Mesangial cell (primary cell): ENCODE data around the gene GLRA1. TPM values are rescaled to one million over a fixed set of nuclear protein-coding genes. Genes with fewer than 3 reads are reported as not detected.

Experiments used
- total RNA-seq: library from RNA; depleted of rRNA; stranded (reverse); fragments of >200 nt; gene quantifications from 2 replicates; pipeline ENCODE4 v1.2.3, GENCODE V29; 2015

Gene GLRA1
- total RNA-seq = not detected in 2 replicates

DNA sequence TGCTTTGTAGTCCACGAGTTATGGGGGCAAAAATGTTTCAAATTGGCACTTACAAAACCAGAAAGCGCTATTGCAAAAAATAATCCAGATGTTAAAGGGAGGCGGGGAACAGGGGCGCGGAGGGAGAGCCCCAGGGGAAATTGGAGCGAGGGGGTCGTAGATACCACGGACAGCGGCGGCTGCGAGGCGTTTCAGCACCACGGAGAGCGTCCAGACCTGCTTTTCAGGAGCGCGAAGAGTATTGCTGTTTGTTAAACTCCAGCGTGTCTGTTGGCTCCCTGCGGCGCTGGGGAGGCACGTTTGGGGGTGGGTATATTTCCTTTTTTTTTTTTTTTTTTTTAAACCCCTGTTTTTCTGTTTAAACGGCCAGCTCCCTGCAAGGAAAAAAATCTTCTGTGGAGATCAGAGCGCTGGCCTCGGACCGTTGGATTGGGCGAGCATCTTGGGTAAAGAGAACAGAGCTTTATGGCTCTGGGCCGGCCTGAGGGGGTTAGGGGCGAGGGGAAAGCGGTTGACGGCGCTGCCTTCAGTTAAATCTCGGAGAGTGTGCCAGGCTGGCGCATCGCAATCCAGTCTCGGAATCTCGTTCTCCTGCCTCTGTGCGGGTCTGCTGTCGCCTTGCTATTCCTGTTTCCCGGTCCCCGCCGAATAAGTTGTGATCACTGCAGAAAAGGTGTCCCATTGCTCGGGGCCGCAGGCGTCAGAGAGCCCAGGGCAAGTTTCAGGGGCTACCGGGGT lies at the start of gene GLRA1:
Gene GLRA1, minus strand, starts transcription at position 288 of the 738 bp plus-strand sequence. CDS start 302 bp downstream, outside the sequence.

Other genes with a start within 250 kb of the GLRA1 start
- 980 and 2,047 TPM in 2 replicates for gene SPARC, start 237.9 kb downstream of the GLRA1 start, total RNA-seq
- gene ATOX1, start 166.2 kb downstream of the GLRA1 start, total RNA-seq = 271 and 289 TPM in 2 replicates
- 61.7 and 137 TPM in 2 replicates for gene G3BP1, start 152.9 kb downstream of the GLRA1 start, total RNA-seq